HL-60/S4 treated with phorbol 12-myristate 13-acetate at 8.2 ng/mL for 4 days and 3 days (cell line): ENCODE results near the gene METTL26.

Experiments used
- in situ Hi-C: fragments of 300-500 bp; cut with MboI; formaldehyde crosslinking; loops from 2 replicates; pipeline ENCODE4 v1.15.0; 2022; ENCODE audit warnings: low sequenced_read_pairs

METTL26 gene

DNA sequence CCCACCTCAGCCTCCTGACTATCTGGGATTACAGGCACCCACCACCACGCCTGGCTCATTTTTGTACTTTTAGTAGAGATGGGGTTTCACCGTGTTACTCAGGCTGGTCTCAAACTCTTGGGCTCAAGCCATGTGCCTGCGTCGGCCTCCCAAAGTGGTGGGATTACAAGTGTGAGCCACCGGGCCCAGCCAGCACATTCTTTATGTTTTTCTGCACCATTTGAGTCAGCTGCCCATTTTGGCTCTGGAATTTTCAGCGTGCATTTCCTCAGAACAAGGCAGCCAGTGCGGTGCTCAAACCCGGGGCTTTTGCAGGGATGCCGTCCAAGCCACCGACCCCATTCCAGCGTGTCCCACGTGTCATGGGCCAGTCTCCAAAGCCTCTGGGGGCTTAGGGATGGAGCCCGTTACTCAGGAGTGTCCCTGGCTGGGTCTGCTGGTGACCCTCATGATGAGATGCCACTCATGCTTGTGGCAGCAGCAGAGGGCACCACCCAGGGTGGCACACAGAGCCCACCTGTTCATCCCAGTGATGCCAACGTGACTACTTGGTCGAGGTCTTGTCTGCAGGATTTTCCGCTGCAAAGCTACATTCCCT lies 50.0 kb downstream of the METTL26 start:
- in situ Hi-C loops: no loop called here

DNA sequence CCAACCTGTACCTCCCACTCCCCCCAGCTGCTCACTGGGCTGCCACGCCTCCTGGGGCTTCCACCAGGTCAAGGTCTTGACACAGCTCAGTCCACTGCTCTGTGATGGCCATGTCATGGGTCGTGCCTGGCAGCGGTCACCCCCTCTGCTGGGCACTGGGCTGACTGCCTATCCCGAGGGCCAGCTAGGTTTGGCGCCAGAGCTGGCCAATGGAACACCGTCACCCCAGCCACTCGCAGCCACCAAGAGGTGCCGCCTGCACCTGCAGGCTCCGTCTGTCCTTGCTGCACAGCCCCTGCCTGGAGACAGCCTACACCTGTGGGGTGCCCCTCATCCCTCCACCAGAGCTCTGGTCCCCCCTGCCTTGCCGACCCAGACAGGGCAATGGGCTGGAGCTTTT lies 50.8 kb downstream of the METTL26 start:
- in situ Hi-C loops: no loop called here
